GM12878 (cell line): ENCODE measurements around the gene ZNF544. TPM values are rescaled to one million over a fixed set of nuclear protein-coding genes. Genes with fewer than 3 reads are reported as not detected.

ENCODE experiments used
- ATAC-seq: fragments of 200-7000 bp; cut with Tn5 transposase; 3 replicates; pipeline ENCODE4 v1.9.1; 2020; ENCODE audit warnings: mild to moderate bottlenecking, moderate library complexity
- BruUV-seq: library from RNA; stranded (reverse); fragments of 400-500 nt; replicated peaks from 2 replicates; lab custom pipeline; 2021; lab: Mats Ljungman, UMichigan
- CTCF ChIA-PET: fragments of 300-600 bp; sonication (Branson Sonifier 250); formaldehyde crosslinking; extraction: SDS; loops from one replicate; lab custom pipeline; 2021; ENCODE audit warnings: inconsistent platforms; lab: Yijun Ruan, JAX
- POLR2A ChIA-PET: fragments of 350-600 bp; formaldehyde crosslinking; extraction: SDS; loops from one replicate; lab custom pipeline; 2021; ENCODE audit warnings: inconsistent platforms; lab: Charles Lee
- RAD21 ChIA-PET: fragments of 300-600 bp; sonication (Branson Sonifier 250); formaldehyde crosslinking; loops from one replicate; lab custom pipeline; 2023; ENCODE audit warnings: antibody characterized with exemption; ENCODE audit not compliant: unreplicated experiment; lab: Charles Lee
- SMC1A ChIA-PET: fragments of 300-600 bp; sonication (Branson Sonifier 250); formaldehyde crosslinking; loops from one replicate; lab custom pipeline; 2023; ENCODE audit not compliant: unreplicated experiment, uncharacterized antibody; lab: Charles Lee
- DNase-seq: peaks from one replicate; pipeline ENCODE4 v3.0.0-alpha.2; 2011; ENCODE audit warnings: low read depth, low spot score
- FAIRE-seq: peaks from 3 replicates; lab custom pipeline; 2011; peaks lifted over from hg19 to GRCh38; lab: Jason Lieb, UNC
- H2AFZ ChIP-seq: 2 replicates; pipeline ENCODE4 v1.6.0; 2011; ENCODE audit warnings: low read depth, low read length, control low read depth; ENCODE audit not compliant: control insufficient read depth
- H3K27ac ChIP-seq: 2 replicates; pipeline ENCODE4 v1.5.1; 2011; ENCODE audit warnings: control low read depth; ENCODE audit not compliant: control insufficient read depth, insufficient read depth
- H3K27me3 ChIP-seq, 2 experiments: replicated peaks in 1 of 2; 2 replicates each; pipeline versions ENCODE4 v1.6.0 to v1.6.1; 2011; ENCODE audit warnings: low read length in 1 of 2; ENCODE audit not compliant: control insufficient read depth in 2 of 2, insufficient read depth in 2 of 2
- H3K36me3 ChIP-seq, 2 experiments: 2 replicates each; pipeline ENCODE4 v1.5.1; 2011; ENCODE audit warnings: low read length in 1 of 2; ENCODE audit not compliant: control insufficient read depth in 2 of 2, insufficient read depth in 2 of 2
- H3K4me1 ChIP-seq: 2 replicates; pipeline ENCODE4 v1.6.1; 2011; ENCODE audit warnings: mild to moderate bottlenecking, low read length, moderate library complexity, mixed read lengths; ENCODE audit not compliant: control insufficient read depth, insufficient read depth
- H3K4me2 ChIP-seq: 2 replicates; pipeline ENCODE4 v1.6.0; 2011; ENCODE audit warnings: control low read depth; ENCODE audit not compliant: control insufficient read depth, insufficient read depth
- H3K4me3 ChIP-seq: fragments of 200-600 bp; sonication (generic); 2 replicates; pipeline ENCODE4 v1.5.1; 2016
- H3K79me2 ChIP-seq: 2 replicates; pipeline ENCODE4 v1.6.0; 2011; ENCODE audit warnings: low read length; ENCODE audit not compliant: control insufficient read depth, insufficient read depth
- H3K9ac ChIP-seq: 2 replicates; pipeline ENCODE4 v1.8.0; 2011; ENCODE audit warnings: low read length, control low read depth, mixed read lengths; ENCODE audit not compliant: control insufficient read depth, insufficient read depth
- H3K9me3 ChIP-seq: replicated peaks from 3 replicates; pipeline ENCODE4 v1.5.1; 2011; ENCODE audit warnings: mild to moderate bottlenecking, low read length; ENCODE audit not compliant: control insufficient read depth, insufficient read depth
- H4K20me1 ChIP-seq: 2 replicates; pipeline ENCODE4 v1.6.0; 2011; ENCODE audit not compliant: control insufficient read depth, insufficient read depth
- CBX3 ChIP-seq: fragments of 200-600 bp; sonication (generic); IDR thresholded peaks from 2 replicates; pipeline ENCODE4 v1.6.1; 2016; ENCODE audit warnings: low read depth, borderline replicate concordance
- CHD2 ChIP-seq: IDR thresholded peaks from 2 replicates; pipeline ENCODE4 v1.6.1; 2011; ENCODE audit warnings: low read depth, low read length, improper control_type of control experiment, borderline replicate concordance
- CREM ChIP-seq: IDR thresholded peaks from 2 replicates; pipeline ENCODE4 v1.6.1; 2014; ENCODE audit warnings: antibody characterized with exemption, low read depth
- LARP7 ChIP-seq: fragments of 450-650 bp; IDR thresholded peaks from 2 replicates; pipeline ENCODE4 v1.6.1; 2017; ENCODE audit warnings: mild to moderate bottlenecking
- MXI1 ChIP-seq: fragments of 150-350 bp; IDR thresholded peaks from 2 replicates; pipeline ENCODE4 v1.6.1; 2011; ENCODE audit warnings: low read depth, mild to moderate bottlenecking, inconsistent platforms, low read length, improper control_type of control experiment
- SP1 ChIP-seq: IDR thresholded peaks from one replicate; pipeline ENCODE4 v1.6.1; 2011; ENCODE audit warnings: low read depth, low read length
- SUZ12 ChIP-seq: fragments of 200-600 bp; sonication (generic); IDR thresholded peaks from one replicate; pipeline ENCODE4 v1.6.1; 2018; ENCODE audit warnings: antibody characterized with exemption, mild to moderate bottlenecking; ENCODE audit not compliant: unreplicated experiment
- WGBS: methylation state at CpG from one replicate; pipeline ENCODE4 v1.1.6; 2016; ENCODE audit warnings: low lambda C conversion rate; ENCODE audit not compliant: insufficient replicate concordance, insufficient coverage; ENCODE audit errors: missing lambda C conversion rate; 5-methylcytosine and 5-hydroxymethylcytosine counted together
- in situ Hi-C: fragments of 300-500 bp; cut with MboI; formaldehyde crosslinking; loops from 9 replicates; pipeline ENCODE4 v1.14.3; 2018; ENCODE audit warnings: mixed read lengths
- intact Hi-C: fragments of 100-400 bp; cut with micrococcal nuclease; formaldehyde crosslinking; loops from one replicate; pipeline ENCODE4 v1.14.2; 2022; ENCODE audit not compliant: unreplicated experiment
- polyA plus RNA-seq, 11 experiments: library from polyadenylated mRNA; depleted of rRNA in 4 of 11; unstranded in 6 of 11; stranded (reverse) in 5 of 11; fragments of >200 nt; fragmentation: Nextera tagmentation in 4 of 11; fragmentation: Illumina TruSeq in 1 of 11; extraction: Ambion mirVana in 4 of 11; extraction: Trizol in 1 of 11; gene quantifications; 1 replicate in 1 of 11; 2 replicates in 10 of 11; pipeline versions ENCODE4 v1.2.1 to v1.2.3, GENCODE V29; 2011 to 2016; ENCODE audit warnings: inconsistent platforms in 2 of 11, missing spikeins in 2 of 11, low read depth in 1 of 11
- total RNA-seq, 4 experiments: library from RNA; depleted of rRNA in 3 of 4; stranded (reverse); fragments of >200 nt in 3 of 4; fragmentation: Illumina TruSeq in 1 of 4; extraction: Trizol in 1 of 4; gene quantifications; 2 replicates each; pipeline versions ENCODE4 v1.2.1 to v1.2.3, GENCODE V29; 2013 to 2021
- TF ChIP-seq, protein P1 (sequence below): IDR thresholded peaks from 2 replicates; pipeline ENCODE4 v1.6.1; 2011; ENCODE audit warnings: borderline replicate concordance, low read depth, mild to moderate bottlenecking, moderate library complexity, low read length; ENCODE audit not compliant: insufficient read depth, poor library complexity, severe bottlenecking
- TF ChIP-seq, protein P2 (sequence below): fragments of 450-650 bp; IDR thresholded peaks from 2 replicates; pipeline ENCODE4 v1.6.1; 2018; ENCODE audit warnings: mild to moderate bottlenecking, low read depth, moderate library complexity; ENCODE audit not compliant: partially characterized antibody
- TF ChIP-seq, protein P3 (sequence below): fragments of 450-650 bp; IDR thresholded peaks from 2 replicates; pipeline ENCODE4 v1.6.1; 2016; ENCODE audit warnings: mild to moderate bottlenecking, moderate library complexity, borderline replicate concordance

ZNF544 gene
- total and polyA plus RNA-seq, 10 of the 15 experiments (the other 5 are each of a cell fraction or from before 2014, with no cell fraction given) = 27.3 to 70.1 (median 42.6) TPM

DNA sequence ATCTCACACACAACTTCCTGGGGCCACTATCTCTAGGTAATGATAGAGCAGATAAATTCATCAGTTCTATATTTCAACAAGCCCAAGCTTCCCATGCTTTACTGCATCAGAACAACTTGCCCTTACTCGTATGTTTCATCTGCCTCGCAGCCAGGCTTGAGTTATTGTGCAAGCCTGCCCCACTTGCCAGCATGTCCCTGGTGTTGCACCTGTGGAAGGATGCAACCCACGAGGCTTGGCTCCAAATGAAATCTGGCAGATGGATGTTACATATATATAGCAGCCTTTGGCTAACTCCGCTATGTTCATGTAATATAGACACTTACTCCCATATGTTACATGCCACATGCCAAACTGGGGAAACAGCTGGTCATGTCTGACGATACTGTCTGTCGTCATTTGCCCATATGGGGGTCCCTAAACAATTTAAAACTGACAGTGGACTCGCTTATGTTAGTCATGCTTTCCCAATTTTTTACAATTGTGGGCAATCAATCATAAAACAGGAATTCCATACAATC lies 82.7 kb downstream of the ZNF544 start:
- H4K20me1 ChIP-seq = no peaks in the 10 kb centered on the region
- H3K27me3 ChIP-seq = no peaks in the 10 kb centered on the region
- WGBS = 98% methylated on average over 7 of the region's 7 CpGs
- 0 out of 2 replicates have a peak, but pooled peaks cover 3% of the 10 kb centered on the region for H3K4me1 ChIP-seq
- CTCF ChIA-PET = no interaction called here
- peaks cover 12% of the 10 kb centered on the region for H3K79me2 ChIP-seq
- H3K4me3 ChIP-seq = no peak overlapping the region
- H2AFZ ChIP-seq = no peak overlapping the region
- H3K27ac ChIP-seq = no peak overlapping the region
- POLR2A ChIA-PET = no interaction called here
- SMC1A ChIA-PET = no interaction called here
- H3K36me3 ChIP-seq = peaks cover 9 to 39% of the 10 kb centered on the region in 2 experiments
- TF ChIP-seq, protein P1, sequence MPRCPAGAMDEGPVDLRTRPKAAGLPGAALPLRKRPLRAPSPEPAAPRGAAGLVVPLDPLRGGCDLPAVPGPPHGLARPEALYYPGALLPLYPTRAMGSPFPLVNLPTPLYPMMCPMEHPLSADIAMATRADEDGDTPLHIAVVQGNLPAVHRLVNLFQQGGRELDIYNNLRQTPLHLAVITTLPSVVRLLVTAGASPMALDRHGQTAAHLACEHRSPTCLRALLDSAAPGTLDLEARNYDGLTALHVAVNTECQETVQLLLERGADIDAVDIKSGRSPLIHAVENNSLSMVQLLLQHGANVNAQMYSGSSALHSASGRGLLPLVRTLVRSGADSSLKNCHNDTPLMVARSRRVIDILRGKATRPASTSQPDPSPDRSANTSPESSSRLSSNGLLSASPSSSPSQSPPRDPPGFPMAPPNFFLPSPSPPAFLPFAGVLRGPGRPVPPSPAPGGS = no peak
- TF ChIP-seq LARP7 (no peak), SP1 (no peak), CHD2 (no peak), MXI1 (no peak), SUZ12 (no peak), CREM (no peak), CBX3 (no peak)
- TF ChIP-seq, protein P2, sequence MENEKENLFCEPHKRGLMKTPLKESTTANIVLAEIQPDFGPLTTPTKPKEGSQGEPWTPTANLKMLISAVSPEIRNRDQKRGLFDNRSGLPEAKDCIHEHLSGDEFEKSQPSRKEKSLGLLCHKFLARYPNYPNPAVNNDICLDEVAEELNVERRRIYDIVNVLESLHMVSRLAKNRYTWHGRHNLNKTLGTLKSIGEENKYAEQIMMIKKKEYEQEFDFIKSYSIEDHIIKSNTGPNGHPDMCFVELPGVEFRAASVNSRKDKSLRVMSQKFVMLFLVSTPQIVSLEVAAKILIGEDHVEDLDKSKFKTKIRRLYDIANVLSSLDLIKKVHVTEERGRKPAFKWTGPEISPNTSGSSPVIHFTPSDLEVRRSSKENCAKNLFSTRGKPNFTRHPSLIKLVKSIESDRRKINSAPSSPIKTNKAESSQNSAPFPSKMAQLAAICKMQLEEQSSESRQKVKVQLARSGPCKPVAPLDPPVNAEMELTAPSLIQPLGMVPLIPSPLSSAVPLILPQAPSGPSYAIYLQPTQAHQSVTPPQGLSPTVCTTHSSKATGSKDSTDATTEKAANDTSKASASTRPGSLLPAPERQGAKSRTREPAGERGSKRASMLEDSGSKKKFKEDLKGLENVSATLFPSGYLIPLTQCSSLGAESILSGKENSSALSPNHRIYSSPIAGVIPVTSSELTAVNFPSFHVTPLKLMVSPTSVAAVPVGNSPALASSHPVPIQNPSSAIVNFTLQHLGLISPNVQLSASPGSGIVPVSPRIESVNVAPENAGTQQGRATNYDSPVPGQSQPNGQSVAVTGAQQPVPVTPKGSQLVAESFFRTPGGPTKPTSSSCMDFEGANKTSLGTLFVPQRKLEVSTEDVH = no peak
- TF ChIP-seq, protein P3, sequence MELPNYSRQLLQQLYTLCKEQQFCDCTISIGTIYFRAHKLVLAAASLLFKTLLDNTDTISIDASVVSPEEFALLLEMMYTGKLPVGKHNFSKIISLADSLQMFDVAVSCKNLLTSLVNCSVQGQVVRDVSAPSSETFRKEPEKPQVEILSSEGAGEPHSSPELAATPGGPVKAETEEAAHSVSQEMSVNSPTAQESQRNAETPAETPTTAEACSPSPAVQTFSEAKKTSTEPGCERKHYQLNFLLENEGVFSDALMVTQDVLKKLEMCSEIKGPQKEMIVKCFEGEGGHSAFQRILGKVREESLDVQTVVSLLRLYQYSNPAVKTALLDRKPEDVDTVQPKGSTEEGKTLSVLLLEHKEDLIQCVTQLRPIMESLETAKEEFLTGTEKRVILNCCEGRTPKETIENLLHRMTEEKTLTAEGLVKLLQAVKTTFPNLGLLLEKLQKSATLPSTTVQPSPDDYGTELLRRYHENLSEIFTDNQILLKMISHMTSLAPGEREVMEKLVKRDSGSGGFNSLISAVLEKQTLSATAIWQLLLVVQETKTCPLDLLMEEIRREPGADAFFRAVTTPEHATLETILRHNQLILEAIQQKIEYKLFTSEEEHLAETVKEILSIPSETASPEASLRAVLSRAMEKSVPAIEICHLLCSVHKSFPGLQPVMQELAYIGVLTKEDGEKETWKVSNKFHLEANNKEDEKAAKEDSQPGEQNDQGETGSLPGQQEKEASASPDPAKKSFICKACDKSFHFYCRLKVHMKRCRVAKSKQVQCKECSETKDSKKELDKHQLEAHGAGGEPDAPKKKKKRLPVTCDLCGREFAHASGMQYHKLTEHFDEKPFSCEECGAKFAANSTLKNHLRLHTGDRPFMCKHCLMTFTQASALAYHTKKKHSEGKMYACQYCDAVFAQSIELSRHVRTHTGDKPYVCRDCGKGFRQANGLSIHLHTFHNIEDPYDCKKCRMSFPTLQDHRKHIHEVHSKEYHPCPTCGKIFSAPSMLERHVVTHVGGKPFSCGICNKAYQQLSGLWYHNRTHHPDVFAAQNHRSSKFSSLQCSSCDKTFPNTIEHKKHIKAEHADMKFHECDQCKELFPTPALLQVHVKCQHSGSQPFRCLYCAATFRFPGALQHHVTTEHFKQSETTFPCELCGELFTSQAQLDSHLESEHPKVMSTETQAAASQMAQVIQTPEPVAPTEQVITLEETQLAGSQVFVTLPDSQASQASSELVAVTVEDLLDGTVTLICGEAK = no peak
- no peak overlapping the region for H3K4me2 ChIP-seq
- in situ Hi-C loops (no loop called here), intact Hi-C loops (no loop called here)
- DNase-seq (no peak), FAIRE-seq (no peak), ATAC-seq (no peak)
- RAD21 ChIA-PET = no interaction called here
- no TSS peak for BruUV-seq
- no peak overlapping the region for H3K9ac ChIP-seq
- no peaks in the 10 kb centered on the region; the same call in 2 of the 3 replicates for H3K9me3 ChIP-seq
